RWPE2 (cell line): ENCODE data around the gene DOK3.
A peak's percentile ranks its signal among the peaks of the same experiment; 100 is the strongest.

Experiments
- ATAC-seq: fragments of 200-7000 bp; cut with Tn5 transposase; 3 replicates; pipeline ENCODE4 v1.9.1; 2021; ENCODE audit warnings: low read depth
- DNase-seq: peaks from one replicate; pipeline ENCODE4 v3.0.0-alpha.2; 2020; ENCODE audit warnings: low spot score
- H3K27ac ChIP-seq: fragments of 450-650 bp; 2 replicates; pipeline ENCODE4 v1.5.1; 2017; ENCODE audit warnings: mild to moderate bottlenecking; ENCODE audit not compliant: poor library complexity, severe bottlenecking
- H3K27me3 ChIP-seq: fragments of 250-450 bp; sonication (Bioruptor Pico); 2 replicates; pipeline ENCODE4 v1.5.1; 2021; ENCODE audit warnings: mild to moderate bottlenecking, moderate library complexity; ENCODE audit not compliant: insufficient read depth, poor library complexity, severe bottlenecking
- H3K36me3 ChIP-seq: fragments of 250-450 bp; sonication (Bioruptor Pico); 2 replicates; pipeline ENCODE4 v1.5.1; 2020; ENCODE audit warnings: low read depth, mild to moderate bottlenecking, moderate library complexity
- H3K4me1 ChIP-seq: fragments of 250-450 bp; sonication (Bioruptor Pico); 2 replicates; pipeline ENCODE4 v1.5.1; 2021; ENCODE audit warnings: mild to moderate bottlenecking, moderate library complexity; ENCODE audit not compliant: insufficient read depth, poor library complexity, severe bottlenecking
- H3K4me3 ChIP-seq: fragments of 250-450 bp; sonication (Bioruptor Pico); 2 replicates; pipeline ENCODE4 v1.5.1; 2021; ENCODE audit warnings: mild to moderate bottlenecking, moderate library complexity; ENCODE audit not compliant: severe bottlenecking
- H3K9me3 ChIP-seq: fragments of 250-450 bp; sonication (Bioruptor Pico); 2 replicates; pipeline ENCODE4 v1.5.1; 2021; ENCODE audit warnings: mild to moderate bottlenecking, moderate library complexity; ENCODE audit not compliant: severe bottlenecking
- TF ChIP-seq, protein P1 (sequence below): fragments of 450-650 bp; IDR thresholded peaks from one replicate; pipeline ENCODE4 v1.5.1; 2017; ENCODE audit warnings: mild to moderate bottlenecking, moderate library complexity; ENCODE audit not compliant: poor library complexity, severe bottlenecking

Gene DOK3

DNA sequence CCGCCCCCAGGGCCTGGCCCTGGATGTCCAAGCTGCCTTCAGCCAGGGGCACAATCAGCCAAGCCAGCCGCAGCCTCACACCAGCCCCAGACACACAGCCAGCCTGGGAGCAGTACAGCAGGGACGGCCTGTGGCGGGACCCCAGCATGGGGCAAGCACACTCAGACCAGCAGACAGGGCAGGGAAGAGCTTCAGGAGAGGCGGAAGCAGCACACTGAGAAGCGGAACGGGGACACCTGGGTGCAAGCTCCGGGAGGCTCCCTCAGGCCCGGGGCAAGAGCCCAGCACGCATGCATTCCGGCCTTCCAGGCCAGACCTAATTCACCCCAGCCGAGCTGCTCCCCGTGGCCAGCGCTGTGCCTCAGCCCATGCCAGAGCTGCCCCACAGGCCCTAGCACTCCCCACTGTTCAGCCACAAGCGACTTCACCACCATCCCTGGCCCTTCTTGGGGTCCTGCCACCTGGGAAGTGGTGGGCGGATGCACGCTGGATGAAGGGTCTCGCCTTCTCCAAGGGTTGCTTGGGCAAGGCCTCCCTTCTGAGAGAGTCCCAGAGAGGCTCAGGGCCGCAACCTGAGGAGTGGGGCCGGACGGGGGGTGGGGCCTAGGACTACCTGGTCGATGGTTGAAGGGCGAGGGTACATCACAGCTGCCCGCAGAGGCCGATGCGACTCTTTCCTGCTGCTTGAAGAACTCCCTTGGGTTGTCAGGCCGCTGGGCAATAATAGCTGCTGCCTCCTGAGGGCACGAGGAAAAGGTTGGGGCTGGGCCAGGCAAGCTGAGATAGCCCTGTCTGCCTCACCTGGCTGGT, 49.6 kb downstream of the DOK3 start:
- Histone ChIP-seq H3K4me3 (no peak overlapping the region), H3K27me3 (no peaks in the 10 kb centered on the region), H3K9me3 (no peaks in the 10 kb centered on the region), H3K4me1 (no peaks in the 10 kb centered on the region), H3K36me3 (peaks cover 45% of the 10 kb centered on the region), H3K27ac (no peak overlapping the region)
- DNase-seq (no peak), ATAC-seq (no peak)
- TF ChIP-seq, protein P1, sequence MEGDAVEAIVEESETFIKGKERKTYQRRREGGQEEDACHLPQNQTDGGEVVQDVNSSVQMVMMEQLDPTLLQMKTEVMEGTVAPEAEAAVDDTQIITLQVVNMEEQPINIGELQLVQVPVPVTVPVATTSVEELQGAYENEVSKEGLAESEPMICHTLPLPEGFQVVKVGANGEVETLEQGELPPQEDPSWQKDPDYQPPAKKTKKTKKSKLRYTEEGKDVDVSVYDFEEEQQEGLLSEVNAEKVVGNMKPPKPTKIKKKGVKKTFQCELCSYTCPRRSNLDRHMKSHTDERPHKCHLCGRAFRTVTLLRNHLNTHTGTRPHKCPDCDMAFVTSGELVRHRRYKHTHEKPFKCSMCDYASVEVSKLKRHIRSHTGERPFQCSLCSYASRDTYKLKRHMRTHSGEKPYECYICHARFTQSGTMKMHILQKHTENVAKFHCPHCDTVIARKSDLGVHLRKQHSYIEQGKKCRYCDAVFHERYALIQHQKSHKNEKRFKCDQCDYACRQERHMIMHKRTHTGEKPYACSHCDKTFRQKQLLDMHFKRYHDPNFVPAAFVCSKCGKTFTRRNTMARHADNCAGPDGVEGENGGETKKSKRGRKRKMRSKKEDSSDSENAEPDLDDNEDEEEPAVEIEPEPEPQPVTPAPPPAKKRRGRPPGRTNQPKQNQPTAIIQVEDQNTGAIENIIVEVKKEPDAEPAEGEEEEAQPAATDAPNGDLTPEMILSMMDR = no peak

DNA sequence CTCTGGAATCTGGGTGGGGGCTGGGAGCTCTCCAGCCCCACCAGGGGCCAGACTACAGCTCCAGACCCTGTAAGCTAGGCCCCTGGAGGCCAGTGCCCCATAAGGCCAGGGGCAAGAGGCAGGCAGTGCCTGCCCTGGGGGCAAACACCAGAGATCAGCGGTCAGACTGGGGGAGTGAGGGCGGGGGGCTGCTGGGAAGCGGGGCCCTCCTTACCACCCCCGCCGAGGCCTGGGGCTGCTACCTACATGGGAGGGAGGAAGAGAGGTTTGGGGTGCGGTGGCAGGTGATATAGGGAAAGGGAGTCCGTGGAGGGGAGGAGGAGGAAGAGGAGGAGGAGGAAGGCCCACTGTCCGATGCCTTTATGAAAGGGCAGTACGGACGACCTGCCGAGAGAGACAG, 50.3 kb downstream of the DOK3 start:
- TF ChIP-seq, protein P1 = no peak
- H3K36me3 ChIP-seq = peaks cover 38% of the 10 kb centered on the region
- no peaks in the 10 kb centered on the region for H3K9me3 ChIP-seq
- no peak for ATAC-seq
- H3K27me3 ChIP-seq = no peaks in the 10 kb centered on the region
- no peaks in the 10 kb centered on the region for H3K4me1 ChIP-seq
- DNase-seq = no peak
- H3K27ac ChIP-seq = no peak overlapping the region
- H3K4me3 ChIP-seq = no peak overlapping the region

DNA sequence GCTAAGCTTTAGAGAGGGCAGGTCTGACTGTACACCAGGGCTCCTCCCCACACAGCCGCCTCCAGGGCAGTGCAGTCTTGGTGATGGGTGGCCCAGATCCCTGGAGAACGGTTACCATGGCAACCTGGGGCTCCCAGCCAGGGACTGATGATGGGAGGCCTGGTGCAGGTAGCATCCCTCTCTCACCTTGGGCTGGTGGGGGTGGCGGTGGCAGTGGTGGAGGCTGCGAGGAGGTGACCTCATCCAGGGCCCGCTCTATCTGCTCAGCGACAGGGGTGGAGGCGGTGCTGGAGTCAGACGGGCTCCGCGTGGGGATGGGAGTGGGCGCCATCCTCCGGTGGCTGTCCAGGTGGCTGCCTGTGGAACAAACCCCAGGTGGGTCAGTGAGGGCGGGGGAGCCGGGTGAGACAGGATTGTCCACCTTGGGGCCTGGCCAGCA, 50.7 kb downstream of the DOK3 start:
- peaks cover 34% of the 10 kb centered on the region for H3K36me3 ChIP-seq
- DNase-seq = no peak
- H3K27me3 ChIP-seq = no peaks in the 10 kb centered on the region
- H3K4me3 ChIP-seq = no peak overlapping the region
- TF ChIP-seq, protein P1 = no peak
- H3K27ac ChIP-seq = no peak overlapping the region
- no peaks in the 10 kb centered on the region for H3K4me1 ChIP-seq
- no peak for ATAC-seq
- no peaks in the 10 kb centered on the region for H3K9me3 ChIP-seq

DNA sequence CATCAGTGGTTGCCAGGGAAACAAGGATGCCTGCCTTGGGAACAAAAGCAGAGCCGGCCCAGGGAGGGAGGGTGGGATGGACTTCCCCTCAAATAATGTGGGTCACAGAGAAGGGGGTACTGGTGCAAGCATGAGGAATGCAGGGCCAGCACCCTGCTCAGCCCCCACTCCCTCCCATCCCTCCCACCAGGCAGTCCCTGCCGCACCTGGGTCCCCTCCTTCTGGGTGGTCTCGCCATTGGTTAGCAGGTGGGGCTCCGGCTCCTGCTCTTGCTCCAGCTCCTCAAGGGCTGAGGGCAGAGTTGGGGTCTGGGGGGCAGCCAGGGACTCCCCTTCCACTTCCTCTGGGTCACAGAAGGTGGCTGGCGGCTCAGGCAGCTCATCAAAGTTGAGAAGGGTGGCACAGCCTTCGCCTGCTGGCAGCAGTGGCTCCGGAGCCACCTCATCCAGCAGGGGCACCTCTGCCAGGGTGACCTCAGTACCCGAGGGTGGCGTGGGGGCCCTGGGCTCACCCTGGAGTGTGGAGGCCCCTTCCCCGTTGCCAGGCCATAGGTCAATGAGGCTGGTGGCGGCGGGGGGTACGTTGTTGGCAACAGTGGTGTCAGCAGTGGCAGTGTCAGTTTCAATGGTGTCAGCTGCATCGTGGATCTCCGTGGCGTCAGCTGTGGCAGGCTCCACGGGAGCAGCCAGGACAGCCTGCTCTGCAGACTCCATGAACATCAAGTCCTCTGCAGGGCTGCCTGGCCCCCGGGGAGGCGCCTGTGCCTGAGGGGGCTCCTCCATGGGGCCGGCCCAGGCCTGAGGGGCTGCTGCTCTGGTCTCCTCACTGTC, 51.6 kb downstream of the DOK3 start:
- TF ChIP-seq, protein P1 = peak; percentile 16
- H3K9me3 ChIP-seq = no peaks in the 10 kb centered on the region
- peaks cover 25% of the 10 kb centered on the region for H3K36me3 ChIP-seq
- H3K4me3 ChIP-seq = no peak overlapping the region
- ATAC-seq = no peak
- no peaks in the 10 kb centered on the region for H3K27me3 ChIP-seq
- H3K4me1 ChIP-seq = no peaks in the 10 kb centered on the region
- no peak for DNase-seq
- no peak overlapping the region for H3K27ac ChIP-seq
